SHP77 (cell line): ENCODE results near the gene POLD2.
"Not testable (repeated sequence)": the region's sequence is repeated elsewhere in the genome, so short reads cannot be mapped to it uniquely, and the experiment has no call there.

Experiments used
- DNase-seq, 2 experiments: peaks; one replicate each; lab custom pipeline; 2025; lab: John Stamatoyannopoulos, UW

The POLD2 gene

DNA sequence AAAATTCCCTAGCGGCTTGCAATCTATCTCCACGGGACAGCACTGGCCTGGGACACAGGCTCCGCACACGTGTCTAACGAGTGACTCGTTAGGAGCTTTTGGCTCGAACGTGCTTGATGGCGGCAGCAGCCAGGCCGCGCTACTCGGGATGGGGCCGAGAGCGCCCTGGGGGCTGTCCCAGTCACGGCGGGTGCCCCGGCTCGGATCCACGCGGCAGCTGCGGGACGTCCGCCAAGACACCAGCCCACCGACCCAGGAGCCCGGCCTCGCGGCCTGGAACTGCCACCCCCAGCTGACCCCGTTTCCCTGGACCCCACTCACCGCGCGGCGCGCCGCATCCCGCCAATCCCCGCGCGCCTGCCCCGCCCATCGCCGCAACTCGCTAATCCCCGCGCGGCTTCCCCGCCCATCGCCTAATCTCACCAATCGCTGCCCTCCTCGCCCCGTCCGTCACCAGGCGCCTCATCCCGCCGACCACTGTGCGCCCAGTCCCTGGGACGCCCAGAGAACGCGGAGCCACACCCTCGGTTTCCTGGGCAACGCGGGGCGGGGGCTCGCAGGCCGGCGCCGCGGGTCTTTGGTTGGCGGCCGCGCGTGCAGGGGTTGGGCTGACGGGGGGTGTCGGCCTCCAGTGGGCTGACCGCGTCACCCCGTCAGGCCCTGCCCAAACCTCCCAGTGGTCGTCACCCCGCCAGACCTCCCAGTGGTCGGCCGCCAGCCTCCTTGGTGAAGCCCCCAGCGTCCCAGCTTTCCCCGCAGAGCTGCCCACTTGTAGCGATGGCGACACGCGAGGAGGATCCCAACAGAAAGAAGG, at the start of gene POLD2:
TSS of gene POLD2 (minus strand) at position 359 of the 814 bp plus-strand sequence. CDS start 1,495 bp downstream, outside the sequence.
- peak; percentile 98 to 99 for DNase-seq

DNA sequence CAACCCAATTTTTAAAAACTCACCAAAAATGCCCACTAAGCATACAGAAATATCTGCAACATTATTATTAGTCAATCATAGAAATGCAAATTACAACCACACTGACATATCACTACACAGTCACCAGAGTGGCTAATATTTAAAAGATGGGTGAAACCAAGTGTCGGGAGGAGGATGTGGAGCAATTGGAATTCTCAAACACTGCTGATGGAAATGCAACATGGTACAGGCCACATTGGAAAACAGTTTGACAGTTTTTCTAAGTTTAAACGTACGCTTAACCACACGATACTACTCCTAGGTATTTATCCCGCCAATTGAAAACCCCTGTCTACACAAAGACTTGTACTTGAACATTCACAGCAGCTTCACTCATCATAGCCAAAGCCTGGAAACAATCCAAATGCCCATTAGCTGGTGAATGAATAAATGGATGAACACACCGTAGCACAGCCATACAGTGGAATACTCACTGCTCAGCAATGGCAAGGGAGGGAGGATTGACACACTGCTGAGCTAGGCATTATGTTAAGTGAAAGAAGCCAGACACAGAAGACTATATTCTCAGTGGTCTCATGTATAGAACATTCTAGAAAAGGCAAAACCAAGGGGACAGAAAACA, 49.6 kb upstream of the POLD2 start:
- DNase-seq = no peak

DNA sequence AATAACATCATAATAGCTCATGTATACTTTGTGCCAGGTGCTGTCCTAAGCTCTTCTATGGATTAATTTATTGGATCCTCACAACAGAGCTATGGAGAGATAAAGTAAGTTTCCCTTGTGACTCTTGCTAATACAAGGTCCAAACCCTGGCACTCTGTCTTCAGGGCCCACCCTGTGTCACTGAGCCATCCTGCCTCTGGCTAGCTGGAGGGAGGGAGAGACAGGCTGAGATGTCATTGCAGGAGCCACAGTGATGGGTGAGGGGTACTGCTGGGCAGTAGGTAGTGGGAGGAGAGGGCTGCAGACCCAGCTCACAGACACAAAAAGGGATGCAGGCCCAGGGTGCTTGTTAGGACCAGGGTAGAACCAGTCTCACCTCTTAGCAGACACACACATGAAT, 49.0 kb upstream of the POLD2 start:
- DNase-seq = no peak

DNA sequence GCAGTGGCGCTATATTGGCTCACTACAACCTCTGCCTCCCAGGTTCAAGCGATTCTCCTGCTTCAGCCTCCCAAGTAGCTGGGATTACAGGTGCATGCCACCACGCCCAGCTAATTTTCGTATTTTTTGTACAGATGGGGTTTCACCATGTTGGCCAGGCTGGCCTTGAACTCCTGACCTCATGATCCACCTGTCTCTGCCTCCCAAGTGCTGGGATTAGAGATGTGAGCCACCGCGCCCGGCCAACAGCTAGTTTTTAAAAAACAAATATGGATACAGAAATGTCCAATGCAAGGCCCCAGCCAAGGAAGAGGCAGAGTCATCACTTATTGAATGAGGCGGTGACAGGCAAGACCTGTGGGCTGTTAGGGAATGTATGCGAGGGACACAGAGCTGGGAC, 48.6 kb upstream of the POLD2 start:
- not testable (repeated sequence) for DNase-seq

DNA sequence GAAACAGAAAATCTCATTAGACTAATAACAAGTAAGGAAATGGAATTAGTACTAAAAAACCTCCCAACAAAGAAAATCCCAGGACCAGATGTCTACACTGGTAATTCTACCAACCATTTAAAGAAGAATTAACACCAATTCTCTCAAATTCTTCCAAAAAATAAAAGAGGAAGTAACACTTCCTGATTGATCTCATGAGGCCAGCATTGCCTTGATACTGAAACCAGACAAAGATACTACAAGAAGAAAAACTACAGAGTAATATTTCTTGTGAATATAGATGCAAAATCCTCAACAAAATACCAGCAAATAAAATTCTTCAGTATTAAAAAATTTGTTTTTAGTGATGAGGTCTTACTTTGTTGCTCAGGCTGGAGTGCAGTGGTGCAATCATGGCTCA, 44.6 kb upstream of the POLD2 start:
- DNase-seq = no peak

DNA sequence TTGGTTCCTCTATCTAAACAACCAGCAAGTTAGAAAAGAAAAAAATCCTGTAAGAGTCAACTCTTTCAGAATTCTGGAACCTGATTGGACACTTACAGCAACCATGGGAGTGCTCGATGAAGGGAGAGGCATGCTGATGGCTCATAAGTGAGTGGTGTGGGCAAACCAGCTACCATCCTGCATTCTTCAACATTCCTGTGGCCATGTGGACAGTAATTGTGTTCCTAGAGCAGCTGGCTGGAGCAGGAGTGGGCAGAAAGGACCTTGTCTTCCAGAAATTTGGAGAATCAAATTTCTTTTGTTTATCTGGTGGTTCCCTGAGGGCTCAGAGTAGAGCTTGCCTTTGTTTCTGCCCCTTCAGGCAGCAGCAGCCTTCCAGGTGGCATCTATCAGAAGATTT, 40.2 kb upstream of the POLD2 start:
- no peak for DNase-seq

DNA sequence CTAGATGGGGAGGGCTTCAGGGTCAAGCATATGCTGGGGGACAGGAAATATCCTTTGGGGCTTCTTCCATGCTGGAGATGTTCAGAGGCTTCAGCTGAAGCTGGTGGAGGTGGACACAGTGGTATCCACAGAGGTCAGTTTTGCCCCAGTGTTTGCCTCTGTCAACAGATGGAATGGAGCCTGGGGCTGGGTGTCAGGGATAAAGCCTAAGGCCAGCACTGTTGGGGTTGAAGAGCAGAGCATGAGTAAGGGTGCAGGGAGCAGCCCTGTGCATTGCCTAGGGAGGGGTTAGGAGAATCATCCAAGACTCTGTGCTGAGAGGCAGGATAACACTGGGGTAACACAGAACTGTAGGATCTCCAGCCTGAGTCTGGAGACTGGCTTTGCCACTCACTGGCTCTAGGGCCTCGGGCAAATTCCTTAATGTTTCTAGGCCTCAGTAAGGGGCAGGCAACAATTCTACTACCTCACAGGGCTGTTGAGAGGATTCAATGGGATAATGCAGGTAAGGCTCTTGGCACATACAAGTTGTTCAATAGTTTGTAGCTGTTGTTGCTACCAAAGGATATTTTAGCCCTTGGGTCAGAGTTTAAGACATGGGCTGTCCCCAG, 39.5 kb upstream of the POLD2 start:
- DNase-seq = no peak

DNA sequence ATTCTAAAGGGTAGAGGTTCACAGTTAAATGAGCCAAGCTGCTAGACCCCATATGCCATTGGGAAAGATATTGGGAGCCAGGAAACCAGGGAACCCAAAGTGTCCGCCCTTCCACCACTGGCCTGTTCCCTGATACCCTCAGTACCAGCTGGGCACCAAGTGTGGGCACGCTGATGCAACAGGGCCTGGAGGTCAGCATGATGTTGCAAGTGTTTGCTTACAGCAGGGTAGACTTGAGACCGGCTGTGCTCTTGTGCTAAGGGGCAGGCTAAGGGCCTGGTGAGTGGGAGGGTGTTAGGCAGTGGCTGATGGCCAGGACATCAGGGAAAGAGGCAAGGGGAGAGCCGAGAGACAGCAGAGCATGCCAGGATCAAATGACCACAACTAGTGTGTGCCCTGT, 38.8 kb upstream of the POLD2 start:
- DNase-seq = no peak

DNA sequence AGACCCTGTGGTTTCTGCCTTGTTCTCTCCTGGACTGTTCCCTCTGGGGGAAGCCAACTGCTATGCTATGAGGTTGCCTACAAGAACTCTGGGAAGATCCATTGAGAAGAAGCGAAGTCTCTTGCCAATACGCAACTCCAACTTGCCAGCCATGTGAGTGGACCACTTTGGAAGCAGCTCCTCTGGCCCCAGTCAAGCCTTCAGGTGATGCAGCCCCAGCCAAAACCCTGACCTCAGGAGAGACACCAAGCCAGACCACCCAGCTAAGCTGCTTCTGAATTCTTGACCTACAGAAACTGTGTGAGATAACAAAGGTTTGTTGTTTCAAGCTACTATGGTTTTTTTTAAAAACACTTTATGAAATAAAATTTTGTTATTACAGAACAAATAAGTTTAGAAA, 38.0 kb upstream of the POLD2 start:
- DNase-seq = no peak

DNA sequence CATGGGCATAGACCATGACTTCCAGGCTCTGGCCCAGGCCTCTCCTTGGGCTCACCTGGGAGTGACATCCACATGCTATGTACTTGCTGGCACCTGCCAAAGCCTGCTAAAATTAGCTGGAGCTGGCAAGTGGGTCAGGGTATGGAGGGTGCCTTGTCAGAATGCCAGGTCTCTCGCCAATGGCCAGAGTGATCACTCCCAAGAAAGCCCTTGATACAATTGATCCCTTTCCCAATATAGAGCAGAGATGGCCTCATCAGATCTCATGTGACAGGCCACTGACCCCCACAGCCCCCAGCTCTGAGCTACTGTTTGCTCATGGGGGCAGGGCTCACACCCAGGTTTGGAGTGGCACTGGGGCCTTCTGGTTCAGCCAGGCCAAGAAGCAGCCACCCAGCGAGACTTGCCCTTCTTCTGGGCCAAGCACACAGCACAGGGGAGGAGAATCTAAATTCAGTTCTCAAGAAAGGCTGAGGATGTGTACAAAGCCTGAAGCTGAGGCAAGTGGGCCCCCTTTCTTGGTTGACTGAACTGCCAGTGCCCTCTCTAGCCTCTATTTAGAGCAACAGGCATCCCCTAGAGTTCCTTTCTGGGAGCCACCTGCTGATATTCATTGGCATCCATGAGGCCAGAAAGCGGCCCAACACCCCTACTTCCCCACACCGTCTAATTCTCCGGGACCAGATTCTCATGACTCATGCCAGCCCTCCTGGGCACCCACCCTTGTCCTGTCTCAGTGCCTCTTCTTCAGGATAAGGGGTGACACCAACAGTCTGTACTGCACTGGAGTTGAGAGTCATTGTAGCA, 36.7 kb upstream of the POLD2 start:
- no peak for DNase-seq

DNA sequence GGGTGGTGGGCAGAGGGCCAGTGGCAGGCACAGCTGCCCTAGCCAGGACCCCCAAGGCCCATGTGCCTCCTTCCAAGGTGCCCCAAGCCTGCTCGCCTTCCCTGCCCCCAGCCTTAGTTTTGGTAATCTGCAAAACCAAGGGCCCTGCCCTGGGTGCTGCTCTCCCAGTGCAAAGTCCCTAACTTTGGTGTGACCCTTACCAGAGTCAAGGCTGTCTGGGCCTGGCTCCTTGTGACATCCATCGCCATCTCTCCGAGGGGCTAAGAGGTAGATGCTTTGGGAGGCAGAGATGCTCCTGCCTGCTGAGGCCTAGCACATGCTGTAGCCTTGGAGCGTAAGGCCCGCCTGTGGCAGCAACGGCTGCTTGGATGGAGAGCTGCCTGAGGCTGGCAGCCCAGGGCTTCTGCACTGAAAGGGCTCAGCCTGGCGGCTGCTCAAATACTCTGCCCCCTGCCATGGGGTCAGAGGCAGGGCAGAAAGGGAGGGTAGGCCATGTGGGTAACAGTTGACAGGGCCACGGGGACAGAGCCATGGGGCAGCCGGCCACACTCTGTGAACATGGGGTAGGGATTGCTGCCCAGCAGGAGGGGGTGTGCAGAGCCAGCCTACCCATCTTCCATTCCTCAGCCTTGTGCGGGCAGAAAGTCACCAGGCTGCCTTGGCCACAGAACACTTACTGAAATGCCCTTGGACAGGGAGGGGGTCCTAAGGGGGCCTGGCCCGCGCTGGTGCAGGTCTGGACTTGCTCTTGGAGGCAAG, 35.7 kb upstream of the POLD2 start:
- no peak for DNase-seq

DNA sequence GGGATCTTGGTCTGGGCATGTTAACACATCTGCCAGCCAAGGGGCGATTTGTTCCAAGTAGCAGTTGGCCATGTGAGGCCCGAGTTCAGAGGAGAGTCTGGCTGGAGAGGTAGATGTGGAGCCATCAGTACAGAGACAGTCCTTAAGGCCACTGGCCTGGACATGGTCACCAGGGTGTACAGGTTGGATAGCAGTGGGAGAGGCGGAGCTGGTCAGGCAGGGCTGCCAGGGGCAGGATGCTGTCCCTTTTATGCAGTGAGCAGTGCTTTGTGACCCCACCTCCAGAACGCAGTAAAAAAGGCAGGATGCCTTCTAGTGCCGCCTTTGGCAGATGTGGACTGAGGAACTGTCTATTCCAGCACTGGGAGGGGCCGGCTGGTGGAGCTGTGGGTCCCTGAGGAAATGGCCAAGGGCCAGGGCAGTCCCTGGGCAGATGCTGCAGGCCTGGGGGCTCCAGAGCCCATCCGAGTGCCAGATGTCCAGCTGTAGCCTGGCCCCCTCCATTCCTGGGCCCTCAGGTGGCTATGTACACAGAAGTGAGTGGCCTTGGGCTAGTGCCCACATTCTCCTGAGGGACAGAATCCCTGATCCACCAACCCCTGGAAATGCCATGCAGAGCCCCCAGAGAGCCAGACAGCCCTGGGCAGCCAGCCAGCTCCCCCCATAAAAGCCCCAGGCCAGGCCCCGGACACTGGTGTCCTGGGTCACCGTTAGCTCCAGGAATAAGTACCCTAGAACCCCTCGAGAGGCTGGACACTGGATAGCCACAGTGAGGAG, 34.9 kb upstream of the POLD2 start:
- DNase-seq = no peak

DNA sequence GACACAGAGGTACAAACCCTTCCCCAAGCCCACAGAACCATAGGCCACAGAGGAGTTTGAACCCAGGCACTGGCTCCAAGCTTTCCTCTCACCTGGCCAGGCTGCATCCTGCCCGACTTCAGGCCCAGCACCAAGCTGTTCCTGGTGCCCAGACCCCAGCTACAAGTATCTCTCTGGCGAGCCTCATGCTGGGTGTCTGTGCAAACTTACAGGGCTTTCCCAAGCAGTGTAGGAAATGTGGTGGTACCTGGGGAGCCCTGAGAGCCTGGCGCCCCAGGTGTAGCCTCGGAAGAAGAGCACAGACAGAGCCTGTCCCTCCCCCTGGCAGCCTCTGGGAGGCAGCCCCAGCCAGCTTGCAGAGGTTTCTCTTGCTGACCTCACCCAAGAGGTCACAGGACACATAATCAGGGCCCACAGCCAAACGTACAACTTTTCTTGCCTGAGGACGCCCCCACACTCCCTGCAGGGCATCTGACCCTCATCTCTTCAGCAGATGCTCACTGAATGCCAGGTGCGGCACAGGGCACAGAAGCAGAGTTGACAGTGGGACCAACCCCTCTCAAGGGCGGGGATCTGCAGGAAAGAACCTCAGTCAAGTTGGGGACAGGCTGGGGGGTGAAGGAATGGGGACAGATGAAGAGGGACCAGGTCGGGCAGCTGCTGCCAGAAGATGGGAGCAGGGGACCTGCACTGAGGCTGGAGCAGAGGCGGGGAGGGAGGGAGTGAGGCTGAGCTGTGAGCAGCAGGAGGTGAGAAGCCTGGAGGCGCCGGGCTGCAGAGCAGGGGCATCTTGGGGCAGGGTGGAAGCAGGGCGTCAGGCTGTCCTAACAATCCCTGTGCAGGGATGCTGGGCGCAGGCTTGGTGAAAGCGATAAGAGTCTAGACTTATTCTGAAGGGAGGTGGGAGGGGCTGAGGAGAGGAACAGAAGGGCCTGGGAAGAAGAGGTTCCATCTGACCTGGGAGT, 34.0 kb upstream of the POLD2 start:
- no peak for DNase-seq

DNA sequence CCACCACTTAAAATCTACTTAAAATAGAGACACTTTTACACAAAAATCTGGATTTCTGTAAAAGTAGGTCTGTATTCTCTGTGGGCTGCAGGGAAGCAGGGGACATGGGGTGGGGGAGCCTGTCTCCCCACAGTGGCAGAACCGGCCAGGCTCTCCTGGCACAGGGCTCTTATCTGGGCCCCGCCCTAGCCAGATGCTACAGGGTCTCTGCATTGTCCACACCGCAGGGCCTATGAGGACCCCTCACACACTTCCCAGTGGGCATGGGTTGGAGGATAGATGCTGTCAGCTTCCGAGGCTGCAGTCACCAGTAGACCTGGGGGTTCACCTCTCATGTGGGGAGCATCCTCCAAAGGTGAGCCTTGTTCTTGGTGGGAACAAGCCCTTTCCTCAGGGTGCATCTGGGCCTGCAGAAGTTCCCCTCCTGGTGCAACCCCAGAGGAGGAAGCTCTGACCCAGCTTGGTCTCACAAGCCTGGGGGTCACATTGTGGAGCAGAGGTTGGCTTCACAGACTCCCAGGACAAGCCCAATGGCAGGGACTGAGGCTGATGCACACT, 33.2 kb upstream of the POLD2 start:
- DNase-seq = no peak

DNA sequence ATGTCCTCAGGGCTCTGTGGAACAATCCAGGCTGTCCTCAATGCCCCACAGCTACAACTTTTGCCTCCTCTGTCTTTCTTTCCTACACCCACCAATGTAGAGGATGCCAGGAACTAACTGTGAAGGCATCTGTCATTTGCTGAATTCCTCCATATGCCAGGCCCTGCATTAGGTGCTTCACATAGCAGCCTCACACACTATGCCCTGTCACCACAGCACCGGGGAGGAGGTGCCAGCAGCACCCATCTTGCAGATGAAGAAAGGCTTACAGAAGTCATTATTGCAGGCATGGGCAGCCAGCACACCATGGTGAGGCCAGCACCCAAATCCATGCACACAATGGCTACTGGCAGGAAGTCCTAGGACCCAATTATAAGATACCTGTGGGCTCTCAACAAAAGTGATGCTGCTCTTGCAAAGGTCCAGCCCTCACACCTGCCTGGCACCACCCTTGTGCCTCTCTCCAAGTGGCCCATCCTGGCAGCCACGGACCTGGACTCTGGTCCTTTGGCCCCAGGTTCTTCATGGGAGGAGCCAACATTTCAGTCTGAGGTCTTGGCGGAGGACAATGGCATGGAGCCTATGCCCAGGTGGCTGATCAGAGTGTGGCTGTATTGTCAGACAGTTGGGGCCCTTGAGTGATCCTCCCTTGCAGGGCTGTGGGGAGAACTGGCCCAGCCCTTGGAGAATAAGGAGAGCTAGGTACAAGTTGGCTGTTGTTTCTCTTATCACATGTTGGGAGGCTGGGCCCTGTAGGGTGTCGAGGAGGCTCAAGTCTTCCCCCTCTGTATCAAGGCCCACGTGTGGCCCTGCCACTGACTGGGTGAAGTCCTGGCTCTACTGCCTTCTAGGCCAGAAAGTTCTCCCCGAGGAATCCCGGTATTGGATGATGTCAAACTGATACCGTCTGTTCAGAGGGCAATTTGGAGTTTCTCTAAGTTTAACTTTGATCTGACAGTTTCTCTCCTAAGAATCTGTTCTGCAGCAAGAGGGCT, 32.1 kb upstream of the POLD2 start:
- DNase-seq = no peak

DNA sequence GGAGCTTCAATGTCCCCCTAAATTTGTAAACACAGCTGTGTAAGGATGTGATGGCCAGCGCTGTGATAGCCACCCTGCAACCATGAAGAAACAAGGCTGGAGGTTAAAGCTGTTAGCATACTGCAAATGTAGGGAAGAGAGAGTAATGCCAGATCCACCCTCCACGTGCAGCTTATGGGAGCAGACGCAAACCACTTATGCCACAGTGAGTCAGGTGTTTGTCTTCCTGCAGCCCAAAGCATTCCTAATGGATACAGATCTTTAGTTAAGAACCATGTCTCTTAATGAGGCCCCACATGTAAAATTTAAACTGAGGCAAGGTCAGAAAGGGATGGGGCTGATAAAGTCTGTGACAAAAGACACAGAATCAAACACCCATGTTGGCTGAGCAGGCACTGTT, 31.4 kb upstream of the POLD2 start:
- no peak for DNase-seq

DNA sequence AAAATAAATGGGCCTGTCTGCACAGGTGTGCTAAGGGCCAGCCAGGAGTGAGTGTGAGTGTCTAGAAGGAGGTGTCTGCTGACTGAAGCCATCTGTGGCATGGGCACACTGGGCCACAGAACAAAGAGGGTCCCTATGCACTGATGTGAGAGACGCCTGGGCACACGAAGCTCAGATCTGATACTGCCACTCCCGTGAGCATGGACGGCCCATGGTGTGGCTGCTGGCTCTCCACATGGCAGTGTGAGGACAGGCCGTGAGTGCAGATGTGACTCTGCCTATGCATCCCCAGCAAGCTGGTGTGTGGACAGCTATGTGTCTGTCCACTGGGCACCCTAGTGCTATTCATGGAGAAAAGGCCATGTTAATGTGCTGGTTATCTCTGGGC, 30.6 kb upstream of the POLD2 start:
- no peak for DNase-seq
